Endothelial cell of umbilical vein (primary cell): Measurements from ENCODE around the gene INPP5F. TPM values are rescaled to one million over a fixed set of nuclear protein-coding genes. Genes with fewer than 3 reads are reported as not detected.

ENCODE experiments used
- BruUV-seq: library from RNA; stranded (reverse); fragments of 400-500 nt; replicated peaks from 2 replicates; lab custom pipeline; 2021; lab: Mats Ljungman, UMichigan
- CTCF ChIA-PET: fragments of 300-600, 350-600 bp; sonication (Branson Sonifier 250); formaldehyde crosslinking; loops from one replicate; lab custom pipeline; 2021; ENCODE audit warnings: antibody characterized with exemption, inconsistent platforms; lab: Charles Lee
- POLR2A ChIA-PET: fragments of 300-600, 350-600 bp; sonication (Branson Sonifier 250); formaldehyde crosslinking; loops from one replicate; lab custom pipeline; 2021; ENCODE audit warnings: antibody characterized with exemption, inconsistent platforms; lab: Charles Lee
- DNase-seq: peaks from one replicate; pipeline ENCODE4 v3.0.0-alpha.2; 2011; ENCODE audit warnings: low read depth, low spot score
- FAIRE-seq: peaks from 2 replicates; lab custom pipeline; 2011; peaks lifted over from hg19 to GRCh38; lab: Jason Lieb, UNC
- H2AFZ ChIP-seq: 2 replicates; pipeline ENCODE4 v1.6.0; 2012; ENCODE audit warnings: low read depth, low read length, control low read depth, inconsistent platforms
- H3K27ac ChIP-seq: 2 replicates; pipeline ENCODE4 v1.5.1; 2011; ENCODE audit warnings: low read depth, mild to moderate bottlenecking, control low read depth, low read length, moderate library complexity; ENCODE audit not compliant: insufficient read depth
- H3K27me3 ChIP-seq, 2 experiments: 2 replicates each; pipeline versions ENCODE4 v1.6.0 to v1.6.1; 2011; ENCODE audit warnings: low read length in 2 of 2, mixed read lengths in 1 of 2; ENCODE audit not compliant: control insufficient read depth in 2 of 2, insufficient read depth in 2 of 2
- H3K36me3 ChIP-seq, 2 experiments: 2 replicates in 1 of 2; 3 replicates in 1 of 2; pipeline ENCODE4 v1.5.1; 2011; ENCODE audit warnings: low read length in 2 of 2, mild to moderate bottlenecking in 1 of 2, moderate library complexity in 1 of 2; ENCODE audit not compliant: control insufficient read depth in 2 of 2, insufficient read depth in 2 of 2; ENCODE audit errors: extremely low read depth in 1 of 2
- H3K4me1 ChIP-seq: 3 replicates; pipeline ENCODE4 v1.5.1; 2011; ENCODE audit warnings: mild to moderate bottlenecking, low read length; ENCODE audit not compliant: control insufficient read depth, insufficient read depth; ENCODE audit errors: extremely low read depth
- H3K4me2 ChIP-seq: 2 replicates; pipeline ENCODE4 v1.6.1; 2011; ENCODE audit warnings: low read length, control low read depth, mixed read lengths; ENCODE audit not compliant: insufficient read depth
- H3K4me3 ChIP-seq, 3 experiments: fragments of 200-600 bp in 1 of 3; sonication (generic), shearing (Covaris generic) in 1 of 3; replicated peaks in 1 of 3; 2 replicates each; pipeline ENCODE4 v1.5.1; 2011 to 2016; ENCODE audit warnings: control low read depth in 3 of 3, low read length in 3 of 3, mild to moderate bottlenecking in 2 of 3, inconsistent platforms in 1 of 3, low read depth in 1 of 3, moderate library complexity in 1 of 3; ENCODE audit not compliant: insufficient read depth in 1 of 3
- H3K79me2 ChIP-seq: 2 replicates; pipeline ENCODE4 v1.6.0; 2012; ENCODE audit warnings: low read length, inconsistent platforms; ENCODE audit not compliant: control insufficient read depth, insufficient read depth
- H3K9ac ChIP-seq: replicated peaks from 2 replicates; pipeline ENCODE3; 2011; ENCODE audit warnings: low read length, control low read depth; ENCODE audit not compliant: insufficient read depth; ENCODE audit errors: extremely low read depth
- H3K9me1 ChIP-seq: replicated peaks from 3 replicates; pipeline ENCODE4 v1.6.0; 2011; ENCODE audit warnings: mild to moderate bottlenecking, low read length; ENCODE audit not compliant: control insufficient read depth, insufficient read depth; ENCODE audit errors: extremely low read depth
- H3K9me3 ChIP-seq: replicated peaks from 2 replicates; pipeline ENCODE4 v1.5.1; 2012; ENCODE audit warnings: low read length, inconsistent platforms; ENCODE audit not compliant: control insufficient read depth, insufficient read depth
- H4K20me1 ChIP-seq: replicated peaks from 2 replicates; pipeline ENCODE3; 2011; ENCODE audit warnings: mild to moderate bottlenecking, low read length; ENCODE audit not compliant: control insufficient read depth, insufficient read depth; ENCODE audit errors: extremely low read depth
- EZH2 ChIP-seq: IDR thresholded peaks from 2 replicates; pipeline ENCODE4 v1.6.1; 2012; ENCODE audit warnings: borderline replicate concordance, low read depth, mild to moderate bottlenecking, moderate library complexity, low read length, inconsistent platforms; ENCODE audit not compliant: severe bottlenecking
- FOS ChIP-seq: IDR thresholded peaks from 2 replicates; pipeline ENCODE4 v1.6.1; 2011; ENCODE audit warnings: mild to moderate bottlenecking, low read length, moderate library complexity, borderline replicate concordance; ENCODE audit not compliant: insufficient read depth
- GATA2 ChIP-seq: IDR thresholded peaks from 2 replicates; pipeline ENCODE4 v1.7.0; 2011; ENCODE audit warnings: low read depth, mild to moderate bottlenecking, moderate library complexity, mixed read lengths, low read length; ENCODE audit not compliant: insufficient read length, insufficient read depth
- JUN ChIP-seq: IDR thresholded peaks from 2 replicates; pipeline ENCODE4 v1.6.1; 2011; ENCODE audit warnings: borderline replicate concordance, low read depth; ENCODE audit not compliant: insufficient read length, insufficient read depth
- MYC ChIP-seq: IDR thresholded peaks from one replicate; pipeline ENCODE4 v1.6.1; 2011; ENCODE audit warnings: mild to moderate bottlenecking, low read depth, low read length
- POLR2A ChIP-seq: IDR thresholded peaks from 2 replicates; pipeline ENCODE4 v1.6.1; 2012; ENCODE audit warnings: low read depth, mild to moderate bottlenecking, control low read depth, low read length
- POLR2AphosphoS5 ChIP-seq: IDR thresholded peaks from 2 replicates; pipeline ENCODE4 v1.6.1; 2012; ENCODE audit warnings: low read depth, mild to moderate bottlenecking, control low read depth, low read length, moderate library complexity; ENCODE audit not compliant: insufficient read depth
- dilution Hi-C: fragments of 300-500 bp; cut with MboI; formaldehyde crosslinking; loops from one replicate; pipeline ENCODE4 v1.15.0; 2019; ENCODE audit warnings: low sequenced_read_pairs; ENCODE audit not compliant: extremely low pct_ligation_motif_present
- intact Hi-C: fragments of 100-400 bp; cut with micrococcal nuclease; formaldehyde crosslinking; loops from one replicate; pipeline ENCODE4 v1.10.0; 2022
- polyA plus RNA-seq, 4 experiments: library from polyadenylated mRNA; depleted of rRNA in 3 of 4; stranded (reverse) in 3 of 4; unstranded in 1 of 4; fragments of >200 nt; gene quantifications; 2 replicates each; pipeline versions ENCODE4 v1.2.1 to v1.2.3, GENCODE V29; 2011 to 2012; ENCODE audit warnings: missing spikeins in 1 of 4
- total RNA-seq: library from RNA; stranded (reverse); gene quantifications from 2 replicates; pipeline ENCODE4 v1.2.3, GENCODE V29; 2021
- TF ChIP-seq, protein P1 (sequence below), 2 donors: IDR thresholded peaks; 1 replicate in 1 of 2; 2 replicates in 1 of 2; pipeline ENCODE4 v1.5.1; 2011; ENCODE audit warnings: low read length in 2 of 2, mild to moderate bottlenecking in 2 of 2, moderate library complexity in 2 of 2, control low read depth in 1 of 2, inconsistent platforms in 1 of 2, low read depth in 1 of 2; ENCODE audit not compliant: insufficient read depth in 1 of 2; ENCODE audit errors: extremely low read depth in 1 of 2
- TF ChIP-seq, protein P2 (sequence below): IDR thresholded peaks from 2 replicates; pipeline ENCODE4 v1.6.1; 2011; ENCODE audit not compliant: insufficient read depth, insufficient read length

Gene INPP5F
- total and polyA plus RNA-seq, 2 donors (not counting 3 experiments of a cell fraction or from before 2014, with no cell fraction given): 6.1 to 20.3 TPM

DNA sequence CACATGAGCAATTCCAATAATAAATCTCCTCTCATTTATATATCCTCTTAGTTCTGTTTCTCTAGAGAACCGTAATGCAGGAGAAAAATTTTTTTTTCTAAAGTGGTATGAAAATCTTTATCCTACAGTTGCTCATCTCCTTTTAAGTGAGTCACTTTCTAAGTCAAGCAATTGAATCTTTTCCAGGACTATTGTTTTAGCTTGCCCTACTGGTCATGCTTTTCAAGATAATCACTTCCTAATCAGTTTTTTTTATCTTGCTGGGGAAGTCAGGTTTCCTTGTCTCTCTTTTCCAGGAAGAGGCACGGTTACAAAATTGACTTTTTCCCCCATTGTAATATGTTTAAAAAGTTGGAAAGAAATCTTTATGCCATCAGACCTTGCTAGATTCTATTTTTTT, 44.0 kb downstream of the INPP5F start:
- no peaks in the 10 kb centered on the region for H3K9me1 ChIP-seq
- no peaks in the 10 kb centered on the region for H3K9me3 ChIP-seq
- no peaks in the 10 kb centered on the region for H4K20me1 ChIP-seq
- no TSS peak for BruUV-seq
- peak; percentile 86 for DNase-seq
- peak overlapping the region; percentile 91 for H3K27ac ChIP-seq
- H3K4me3 ChIP-seq: peak overlapping the region in 1 of 3 experiments; percentile 57
- dilution Hi-C loops (no loop called here), intact Hi-C loops (loop anchor here (1.0 to 2.0 kb wide), 4 partner anchors 12 to 119 kb away; partner anchors contain the start of gene BAG3)
- peak overlapping the region; percentile 96 for H3K4me2 ChIP-seq
- no peaks in the 10 kb centered on the region for H3K36me3 ChIP-seq
- H3K4me1 ChIP-seq: peaks cover 53% of the 10 kb centered on the region
- no peak overlapping the region for H2AFZ ChIP-seq
- peak; percentile 90 for FAIRE-seq
- peaks cover 13% of the 10 kb centered on the region for H3K79me2 ChIP-seq
- CTCF ChIA-PET: interaction anchor here (1.0 to 6.9 kb wide), 9 partner anchors 9 to 83 kb away, joined by 3 to 67 read pairs (median 6); no protein-coding TSS in a partner anchor
- TF ChIP-seq JUN (peak; percentile 88), POLR2AphosphoS5 (peak; percentile 61), GATA2 (peak; percentile 98), EZH2 (no peak), POLR2A (peak; percentile 53), FOS (peak; percentile 89), MYC (no peak)
- TF ChIP-seq, protein P1, sequence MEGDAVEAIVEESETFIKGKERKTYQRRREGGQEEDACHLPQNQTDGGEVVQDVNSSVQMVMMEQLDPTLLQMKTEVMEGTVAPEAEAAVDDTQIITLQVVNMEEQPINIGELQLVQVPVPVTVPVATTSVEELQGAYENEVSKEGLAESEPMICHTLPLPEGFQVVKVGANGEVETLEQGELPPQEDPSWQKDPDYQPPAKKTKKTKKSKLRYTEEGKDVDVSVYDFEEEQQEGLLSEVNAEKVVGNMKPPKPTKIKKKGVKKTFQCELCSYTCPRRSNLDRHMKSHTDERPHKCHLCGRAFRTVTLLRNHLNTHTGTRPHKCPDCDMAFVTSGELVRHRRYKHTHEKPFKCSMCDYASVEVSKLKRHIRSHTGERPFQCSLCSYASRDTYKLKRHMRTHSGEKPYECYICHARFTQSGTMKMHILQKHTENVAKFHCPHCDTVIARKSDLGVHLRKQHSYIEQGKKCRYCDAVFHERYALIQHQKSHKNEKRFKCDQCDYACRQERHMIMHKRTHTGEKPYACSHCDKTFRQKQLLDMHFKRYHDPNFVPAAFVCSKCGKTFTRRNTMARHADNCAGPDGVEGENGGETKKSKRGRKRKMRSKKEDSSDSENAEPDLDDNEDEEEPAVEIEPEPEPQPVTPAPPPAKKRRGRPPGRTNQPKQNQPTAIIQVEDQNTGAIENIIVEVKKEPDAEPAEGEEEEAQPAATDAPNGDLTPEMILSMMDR (IDR thresholded peaks at IDR 0.05; ENCODE audit: extremely low read depth in 1 of 2, insufficient read depth in 1 of 2, low read depth in 1 of 2, low read length in 2 of 2): no peak
- TF ChIP-seq, protein P2, sequence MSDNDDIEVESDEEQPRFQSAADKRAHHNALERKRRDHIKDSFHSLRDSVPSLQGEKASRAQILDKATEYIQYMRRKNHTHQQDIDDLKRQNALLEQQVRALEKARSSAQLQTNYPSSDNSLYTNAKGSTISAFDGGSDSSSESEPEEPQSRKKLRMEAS: no peak
- no peaks in the 10 kb centered on the region for H3K27me3 ChIP-seq
- H3K9ac ChIP-seq: peak overlapping the region; percentile 79
- POLR2A ChIA-PET: interaction anchor here (0.6 to 1.2 kb wide), 2 partner anchors 19 to 119 kb away, joined by 3 read pairs; partner anchors contain the start of gene BAG3
